Embryonic facial prominence (tissue), 1 donor: ENCODE measurements around the gene TSPAN15.
"Not testable (repeated sequence)": the region's sequence is repeated elsewhere in the genome, so short reads cannot be mapped to it uniquely, and the experiment has no call there.

ENCODE experiments used
- DNase-seq: peaks from one replicate; pipeline ENCODE4 v3.0.0-alpha.2; 2016; ENCODE audit errors: extremely low spot score

TSPAN15 gene

GRCh38 chr10:69446229-69446628 lies 5.0 kb upstream of the TSPAN15 start:
- no peak for DNase-seq

DNA sequence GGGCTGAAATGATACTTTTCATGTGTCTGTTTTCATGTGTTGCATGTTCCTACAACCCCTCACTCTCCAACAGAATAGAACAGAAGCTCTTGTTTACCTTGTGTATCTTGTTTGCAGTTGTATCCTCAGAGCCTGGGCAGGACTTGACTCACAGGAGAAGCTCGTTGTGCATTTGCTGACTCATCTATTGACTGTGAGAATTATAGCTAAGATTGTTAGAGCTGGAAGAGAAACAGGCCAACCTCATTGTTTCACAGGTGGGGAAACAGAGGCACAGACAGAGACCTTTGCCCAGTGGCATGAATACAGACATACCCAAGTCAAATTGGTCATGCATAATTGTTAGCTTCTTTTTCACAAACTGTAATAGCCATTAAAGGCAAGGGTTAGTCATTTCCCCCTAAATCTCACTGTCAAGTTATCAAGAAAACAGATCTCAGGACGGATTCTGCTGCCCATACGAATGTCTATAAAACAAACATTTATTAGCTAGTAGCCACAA lies 4.6 kb upstream of the TSPAN15 start:
- no peak for DNase-seq

DNA sequence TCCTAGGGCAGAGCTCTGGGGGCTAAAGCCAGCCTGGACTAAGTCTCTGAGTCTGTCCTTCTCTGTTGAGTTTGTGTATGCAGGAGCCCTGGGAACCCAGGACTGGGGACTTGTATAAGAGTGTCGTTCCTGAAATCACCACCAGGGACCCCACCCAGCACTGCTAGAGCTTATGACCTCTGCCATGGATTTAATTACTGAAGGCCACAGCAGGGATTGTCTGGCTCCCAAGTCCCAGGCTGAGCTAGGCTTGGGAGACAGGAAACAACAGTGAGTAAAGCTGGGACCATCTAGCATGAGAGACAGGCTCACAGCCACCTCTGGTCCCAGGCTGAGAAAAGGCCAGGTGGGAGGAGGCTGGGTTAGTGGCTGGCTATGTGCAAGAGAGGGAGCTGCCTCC lies 1.4 kb upstream of the TSPAN15 start:
- no peak for DNase-seq

DNA sequence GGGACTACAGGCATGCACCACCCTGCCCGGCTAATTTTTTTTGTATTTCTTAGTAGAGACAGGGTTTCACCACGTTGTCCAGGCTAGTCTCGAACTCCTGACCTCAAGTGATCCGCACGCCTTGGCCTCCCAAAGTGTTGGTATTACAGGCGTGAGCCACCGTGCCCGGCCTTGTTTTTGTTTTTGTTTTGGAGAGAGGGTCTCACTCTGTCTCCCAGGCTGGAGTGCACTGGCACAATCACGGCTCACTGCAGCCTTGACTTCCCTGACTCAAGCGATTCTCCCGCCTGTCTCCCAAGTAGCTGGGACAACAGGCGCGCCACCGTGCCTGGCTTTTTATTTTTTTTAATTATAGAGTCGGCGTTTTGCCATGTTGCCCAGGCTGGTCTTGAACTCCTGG lies 870 bp upstream of the TSPAN15 start:
- DNase-seq, result not testable (repeated sequence)

GRCh38 chr10:69451784-69452251 lies 553 bp downstream of the TSPAN15 start:
- no peak for DNase-seq

DNA sequence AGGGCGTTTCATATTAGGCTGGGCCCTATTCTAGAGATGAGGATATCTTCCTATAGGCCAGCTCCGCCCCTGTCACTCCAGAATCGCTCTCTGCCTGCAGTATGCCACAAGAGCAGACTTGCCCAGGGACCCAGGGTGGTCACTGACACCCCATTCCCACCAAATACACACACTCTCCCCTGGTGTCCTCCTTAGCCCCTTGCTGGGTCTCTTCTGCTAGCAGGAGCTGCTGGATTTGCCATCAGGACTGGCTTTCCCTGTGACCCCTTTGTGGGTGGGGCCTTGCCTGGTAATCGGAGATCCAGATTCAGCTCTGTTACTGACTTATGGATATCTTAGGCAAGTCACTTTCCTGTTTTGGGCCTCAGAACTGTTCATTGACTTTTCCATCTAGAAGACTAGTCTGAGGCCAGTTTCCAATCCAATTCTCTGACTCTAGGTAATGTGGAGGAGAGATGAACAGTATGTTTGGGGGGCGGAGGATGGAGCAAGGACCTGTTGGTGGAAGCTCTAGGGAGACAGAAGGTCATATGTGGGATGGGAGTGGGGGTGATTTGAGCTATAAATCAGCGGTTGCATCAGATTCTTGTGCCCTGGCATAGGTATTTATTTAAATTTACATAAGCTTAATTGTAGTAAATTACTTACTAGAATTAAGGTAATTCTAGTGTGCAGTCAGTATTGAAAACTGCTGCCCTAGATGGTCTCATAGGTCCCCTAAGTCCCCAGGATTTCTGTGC lies 1.6 kb downstream of the TSPAN15 start:
- no peak for DNase-seq

DNA sequence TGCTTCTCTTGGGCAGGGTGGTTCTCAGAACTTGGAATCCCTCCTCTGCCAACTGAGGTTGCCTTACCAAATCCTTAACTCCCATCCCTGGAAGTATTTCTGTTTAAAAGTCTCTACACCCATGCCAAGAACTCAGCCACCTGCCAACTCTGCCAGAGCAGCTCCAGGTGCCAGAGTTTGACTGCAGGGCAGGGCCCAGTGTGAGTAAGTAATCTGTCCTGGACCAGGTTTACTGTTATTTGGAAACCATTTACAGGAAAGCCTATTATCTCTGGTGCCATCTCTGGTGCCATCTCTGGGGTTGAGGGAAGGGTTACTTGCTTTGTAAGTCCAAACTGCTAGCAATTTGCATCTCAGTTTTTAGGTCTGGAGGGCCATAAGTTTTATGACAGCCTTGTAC lies 2.5 kb downstream of the TSPAN15 start:
- no peak for DNase-seq

DNA sequence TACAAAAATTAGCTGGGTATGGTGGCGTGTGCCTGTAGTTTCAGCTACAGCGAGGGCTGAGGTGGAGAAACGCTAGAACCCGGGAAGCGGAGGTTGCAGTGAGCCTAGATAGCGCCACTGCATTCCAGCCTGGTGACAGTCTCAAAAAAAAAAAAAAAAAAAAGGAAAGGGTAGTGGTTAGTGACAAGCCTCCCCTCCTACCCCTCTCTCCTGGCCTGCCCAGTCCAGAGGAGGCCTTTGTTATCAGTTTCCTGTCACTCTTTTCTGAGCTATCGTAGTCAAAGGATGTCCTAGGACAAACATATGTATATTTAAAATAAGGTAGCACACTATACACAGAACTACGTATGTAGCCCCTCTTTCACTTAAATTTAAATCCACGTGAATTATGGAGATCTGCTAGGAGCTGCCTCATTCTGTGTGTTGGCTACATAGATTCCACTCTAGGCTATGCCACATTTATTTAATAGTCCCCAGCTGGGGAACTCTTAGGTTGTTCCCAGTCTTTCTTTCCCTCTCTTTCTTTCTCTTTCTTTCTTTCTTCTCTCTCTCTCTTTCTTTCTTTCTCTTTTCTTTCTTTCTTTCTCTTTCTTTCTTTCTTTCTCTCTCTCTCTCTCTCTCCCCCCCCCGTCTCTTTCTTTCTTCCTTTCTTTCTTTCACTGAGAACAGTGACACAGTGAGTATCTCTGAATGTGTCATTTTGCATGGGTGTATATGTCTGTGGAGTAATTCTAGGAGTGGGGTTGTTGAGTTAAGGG lies 3.9 kb downstream of the TSPAN15 start:
- no peak for DNase-seq

GRCh38 chr10:69456880-69457693 lies 5.8 kb downstream of the TSPAN15 start:
- DNase-seq, result no peak

GRCh38 chr10:69457771-69458237 lies 6.5 kb downstream of the TSPAN15 start:
- no peak for DNase-seq

- DNase-seq, result no peak
These were observed 7.3 kb downstream of the TSPAN15 start for GRCh38 chr10:69458430-69459100.

- DNase-seq, result no peak
These were observed 8.0 kb downstream of the TSPAN15 start for GRCh38 chr10:69459101-69459790.

GRCh38 chr10:69459893-69460575 lies 8.8 kb downstream of the TSPAN15 start:
- no peak for DNase-seq

- DNase-seq, result no peak
These were observed 9.4 kb downstream of the TSPAN15 start for GRCh38 chr10:69460576-69461242.

- no peak for DNase-seq
These were observed 10.2 kb downstream of the TSPAN15 start for GRCh38 chr10:69461243-69462025.

GRCh38 chr10:69463886-69464285 lies 12.6 kb downstream of the TSPAN15 start:
- no peak for DNase-seq

DNA sequence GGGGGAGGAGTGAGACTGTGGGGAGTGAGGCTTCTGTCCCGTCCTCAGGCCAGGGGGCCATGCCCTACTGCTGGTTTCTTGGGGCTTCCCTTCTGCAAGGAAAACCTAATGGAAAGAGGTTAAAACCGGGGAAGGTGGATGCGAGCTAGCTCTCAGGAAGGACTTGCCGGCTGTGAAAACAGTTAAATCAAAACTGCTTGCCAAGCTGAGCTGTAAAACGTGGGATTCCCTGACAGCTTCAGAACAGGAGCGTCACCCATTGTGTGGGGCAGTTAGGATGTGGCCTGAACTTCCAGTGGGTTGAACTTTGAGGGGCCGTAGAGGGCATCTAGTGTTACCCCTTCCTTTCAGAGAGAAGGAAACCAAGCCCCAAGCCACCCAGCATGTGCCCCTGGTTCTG lies 13.1 kb downstream of the TSPAN15 start:
- DNase-seq, result no peak

GRCh38 chr10:69464801-69465401 lies 13.6 kb downstream of the TSPAN15 start:
- DNase-seq, result no peak
